KOPT-K1 (cell line): ENCODE data around the gene HSPA2.
"Not testable (repeated sequence)": the region's sequence is repeated elsewhere in the genome, so short reads cannot be mapped to it uniquely, and the experiment has no call there.

Experiments
- H3K27ac ChIP-seq: fragments of 200-600 bp; sonication (generic); 2 replicates; pipeline ENCODE4 v1.5.1; 2016; ENCODE audit warnings: antibody characterized with exemption, mild to moderate bottlenecking, low read depth, low read length; ENCODE audit not compliant: poor library complexity, severe bottlenecking
- H3K36me3 ChIP-seq: fragments of 200-600 bp; sonication (generic); 2 replicates; pipeline ENCODE4 v1.5.1; 2017; ENCODE audit warnings: antibody characterized with exemption, mild to moderate bottlenecking, low read length, moderate library complexity; ENCODE audit not compliant: insufficient read depth
- H3K9me3 ChIP-seq: fragments of 200-600 bp; sonication (generic); 2 replicates; pipeline ENCODE4 v1.5.1; 2017; ENCODE audit warnings: antibody characterized with exemption, low read length, mild to moderate bottlenecking; ENCODE audit not compliant: insufficient read depth, poor library complexity, severe bottlenecking

Gene HSPA2

DNA sequence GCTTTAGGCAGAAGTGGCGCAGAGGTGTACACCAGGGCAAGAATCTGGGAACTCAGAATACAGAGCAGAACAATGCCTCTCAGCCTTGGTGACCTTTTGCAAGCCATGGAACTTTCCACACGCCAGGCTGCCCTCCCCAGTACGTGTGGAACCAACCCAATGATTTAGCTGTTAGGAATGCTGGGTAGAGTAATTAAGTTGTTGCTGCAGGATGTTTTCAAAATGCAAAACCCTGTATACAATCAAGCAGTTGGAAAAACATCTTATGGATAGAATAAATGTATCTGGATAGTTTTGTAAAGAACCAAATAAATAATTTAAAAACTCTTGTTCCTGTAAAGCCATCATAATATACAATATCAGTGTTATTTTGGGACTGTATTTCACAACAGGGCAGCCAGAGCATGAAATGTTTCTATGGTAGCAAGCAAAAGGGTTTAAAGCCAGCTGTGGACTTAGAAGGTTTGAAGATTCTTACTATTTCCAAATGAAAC lies 28.6 kb downstream of the HSPA2 start:
- no peaks in the 10 kb centered on the region for H3K36me3 ChIP-seq
- H3K27ac ChIP-seq, result no peak overlapping the region
- no peaks in the 10 kb centered on the region for H3K9me3 ChIP-seq

- not testable (repeated sequence) for H3K9me3 ChIP-seq, H3K36me3 ChIP-seq, H3K27ac ChIP-seq
Observed at GRCh38 chr14:64569646-64570045, 29.1 kb downstream of the HSPA2 start.

- no peaks in the 10 kb centered on the region for H3K36me3 ChIP-seq
- no peak overlapping the region for H3K27ac ChIP-seq
- no peaks in the 10 kb centered on the region for H3K9me3 ChIP-seq
Observed at GRCh38 chr14:64572386-64573104, 32.0 kb downstream of the HSPA2 start.

DNA sequence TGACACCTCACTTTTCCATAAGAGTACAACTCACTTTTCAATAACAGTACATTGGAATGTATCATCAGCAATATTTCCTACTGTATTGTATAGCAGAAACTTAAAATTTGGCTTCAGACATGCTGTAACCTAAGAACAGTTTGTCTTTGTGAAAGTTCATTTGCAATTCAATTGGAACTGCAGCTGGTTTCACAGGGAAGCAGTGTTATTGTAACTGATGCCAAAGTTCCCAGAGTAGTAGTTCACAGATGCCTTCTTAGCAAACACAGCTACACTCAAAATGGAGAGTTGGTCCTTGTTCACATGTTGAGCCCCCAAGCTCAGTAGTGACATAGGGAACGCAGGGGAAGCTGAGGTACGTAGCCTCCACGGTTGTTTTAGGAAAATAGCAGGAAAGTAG lies 32.6 kb downstream of the HSPA2 start:
- Histone ChIP-seq H3K9me3 (no peaks in the 10 kb centered on the region), H3K36me3 (no peaks in the 10 kb centered on the region), H3K27ac (no peak overlapping the region)

DNA sequence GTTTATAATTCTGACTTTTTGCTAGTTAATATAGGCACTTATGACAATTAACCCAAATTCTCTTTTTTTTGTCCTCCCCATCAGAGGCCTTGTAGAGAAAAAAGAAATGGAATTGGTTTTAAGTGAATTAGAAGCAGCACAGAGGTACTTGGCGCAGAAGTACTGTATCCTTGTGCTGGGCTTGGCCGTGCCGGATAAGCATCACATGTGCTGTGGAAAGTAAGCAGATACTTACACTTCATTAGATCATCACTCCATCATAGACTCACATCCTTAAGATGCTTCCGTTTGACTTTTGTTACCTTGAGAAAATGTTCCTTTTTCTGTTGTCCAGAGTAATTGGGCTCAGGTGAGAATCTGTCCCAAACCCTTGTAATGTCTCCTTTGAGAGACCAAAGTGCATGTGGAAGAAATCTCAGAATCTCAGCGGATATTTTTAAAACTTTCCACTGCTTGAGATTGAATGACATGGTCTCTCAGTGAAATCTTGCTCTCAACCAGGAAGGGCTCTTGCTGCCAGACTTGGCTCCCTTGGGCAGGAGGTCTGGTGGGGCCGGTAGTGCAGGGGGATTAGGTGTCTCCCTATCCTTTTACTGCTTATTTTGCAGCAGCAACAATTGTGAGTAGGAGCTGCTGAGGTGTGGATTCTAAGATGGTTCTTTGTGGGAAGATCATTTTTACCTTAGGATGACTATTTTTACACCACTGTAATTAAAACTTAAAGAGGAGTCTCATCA lies 34.0 kb downstream of the HSPA2 start:
- H3K36me3 ChIP-seq, result no peaks in the 10 kb centered on the region
- H3K27ac ChIP-seq, result no peak overlapping the region
- no peaks in the 10 kb centered on the region for H3K9me3 ChIP-seq

GRCh38 chr14:64577211-64577610 lies 36.7 kb downstream of the HSPA2 start:
- Histone ChIP-seq H3K36me3 (no peaks in the 10 kb centered on the region), H3K9me3 (no peaks in the 10 kb centered on the region), H3K27ac (no peak overlapping the region)

DNA sequence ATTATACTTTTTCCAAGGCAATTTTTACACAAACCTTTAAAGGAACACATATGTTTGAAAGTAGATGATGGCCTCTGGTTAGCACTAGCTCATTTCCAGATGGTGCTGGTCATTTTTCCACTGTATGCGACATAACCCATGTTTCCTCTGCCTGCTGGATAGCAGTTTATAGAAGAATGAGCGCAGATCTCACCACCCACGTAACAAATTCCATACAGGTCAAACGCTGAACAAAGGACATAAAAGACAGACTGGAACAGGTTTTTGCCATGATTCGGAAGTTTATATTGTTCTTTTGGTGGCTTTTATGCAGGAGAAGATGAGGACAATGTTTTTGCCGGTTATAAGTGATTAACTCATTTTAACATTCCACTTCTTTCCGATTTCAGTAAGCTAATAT lies 39.9 kb downstream of the HSPA2 start:
- H3K36me3 ChIP-seq, result no peaks in the 10 kb centered on the region
- no peak overlapping the region for H3K27ac ChIP-seq
- H3K9me3 ChIP-seq, result no peaks in the 10 kb centered on the region

- Histone ChIP-seq H3K9me3 (no peaks in the 10 kb centered on the region), H3K27ac (no peak overlapping the region), H3K36me3 (no peaks in the 10 kb centered on the region)
Observed at GRCh38 chr14:64581363-64581762, 40.8 kb downstream of the HSPA2 start.

DNA sequence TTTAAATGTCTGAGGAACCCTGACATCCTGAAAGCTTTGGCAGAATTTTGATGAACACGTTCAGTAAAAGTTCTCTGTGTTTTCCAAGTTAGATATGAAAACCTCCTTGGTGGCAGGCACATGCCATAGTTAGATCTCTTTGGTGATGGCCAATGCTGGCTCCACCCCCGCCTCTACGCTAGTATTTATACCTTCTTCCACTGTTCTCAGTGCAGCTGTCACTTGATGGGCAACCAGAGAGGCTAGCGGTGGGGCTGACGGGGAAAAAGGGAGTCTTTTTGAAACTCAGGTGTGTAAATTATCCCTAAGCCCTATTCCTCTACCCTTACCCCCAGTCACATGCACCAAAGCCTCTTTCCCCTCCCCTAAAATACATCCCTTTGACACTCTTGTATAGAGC lies 41.3 kb downstream of the HSPA2 start:
- Histone ChIP-seq H3K9me3 (no peaks in the 10 kb centered on the region), H3K27ac (no peak overlapping the region)

DNA sequence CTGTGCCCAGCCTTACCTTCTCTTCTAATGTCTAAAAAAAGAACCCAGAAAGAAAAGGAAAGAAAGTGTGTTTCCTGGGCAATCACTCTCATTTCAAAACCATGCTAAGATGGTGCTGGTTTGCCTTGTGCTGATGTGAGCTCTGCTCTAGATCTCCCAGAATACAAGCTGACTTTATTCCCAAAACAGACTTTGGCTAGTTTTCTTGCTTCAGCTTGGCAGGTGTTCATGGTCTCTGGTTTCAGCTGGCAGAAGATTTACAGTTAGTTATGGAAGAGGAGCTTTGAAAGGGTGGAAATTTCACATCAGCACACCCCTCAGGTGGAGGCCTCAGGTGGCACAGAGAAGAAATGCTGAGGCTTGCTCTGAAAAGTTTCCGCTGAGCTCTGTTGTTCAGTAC lies 43.6 kb downstream of the HSPA2 start:
- no peaks in the 10 kb centered on the region for H3K36me3 ChIP-seq
- no peaks in the 10 kb centered on the region for H3K9me3 ChIP-seq
- H3K27ac ChIP-seq, result no peak overlapping the region

More for the DNA sequence above, 41.3 kb downstream of the HSPA2 start:
- H3K36me3 ChIP-seq, result no peaks in the 10 kb centered on the region

DNA sequence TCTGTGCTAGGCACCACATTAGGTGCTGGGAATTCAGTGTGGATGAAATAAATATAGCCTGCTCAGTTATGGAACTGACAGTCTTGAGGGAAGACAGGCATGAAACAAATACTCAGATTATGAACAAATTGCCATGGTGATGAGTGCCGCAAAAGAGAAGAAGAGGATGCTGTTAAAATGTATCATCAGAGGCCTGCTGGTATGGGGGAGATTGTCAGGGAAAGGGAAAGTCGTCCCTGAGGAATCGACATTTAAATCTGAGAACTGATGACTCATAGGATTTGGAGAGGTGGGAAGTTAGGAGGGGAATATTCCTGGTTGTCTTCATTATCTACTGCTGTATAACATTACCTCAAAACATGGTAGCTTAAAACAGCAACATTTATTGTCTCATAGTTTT lies 51.3 kb downstream of the HSPA2 start:
- H3K36me3 ChIP-seq, result no peaks in the 10 kb centered on the region
- H3K27ac ChIP-seq, result no peak overlapping the region
- no peaks in the 10 kb centered on the region for H3K9me3 ChIP-seq
